ENCODE data around the gene NRCAM.
"Not testable (repeated sequence)": the region's sequence is repeated elsewhere in the genome, so short reads cannot be mapped to it uniquely, and the experiment has no call there.

Gene NRCAM

GRCh38 chr7:108455998-108456677, at the start of gene NRCAM:
NRCAM (minus strand) TSS chr7:108456436; CDS start chr7:108240064, 216,372 bp downstream.
- DNase-seq = no peak

- peak; percentile 4 for DNase-seq
Measured at GRCh38 chr7:108504576-108504975, 48.3 kb upstream of the NRCAM start.

- DNase-seq = no peak
Measured at GRCh38 chr7:108503112-108504026, 47.1 kb upstream of the NRCAM start.

GRCh38 chr7:108499566-108499965, 43.3 kb upstream of the NRCAM start:
- DNase-seq = no peak

- no peak for DNase-seq
Measured at GRCh38 chr7:108498481-108498880, 42.2 kb upstream of the NRCAM start.

DNA sequence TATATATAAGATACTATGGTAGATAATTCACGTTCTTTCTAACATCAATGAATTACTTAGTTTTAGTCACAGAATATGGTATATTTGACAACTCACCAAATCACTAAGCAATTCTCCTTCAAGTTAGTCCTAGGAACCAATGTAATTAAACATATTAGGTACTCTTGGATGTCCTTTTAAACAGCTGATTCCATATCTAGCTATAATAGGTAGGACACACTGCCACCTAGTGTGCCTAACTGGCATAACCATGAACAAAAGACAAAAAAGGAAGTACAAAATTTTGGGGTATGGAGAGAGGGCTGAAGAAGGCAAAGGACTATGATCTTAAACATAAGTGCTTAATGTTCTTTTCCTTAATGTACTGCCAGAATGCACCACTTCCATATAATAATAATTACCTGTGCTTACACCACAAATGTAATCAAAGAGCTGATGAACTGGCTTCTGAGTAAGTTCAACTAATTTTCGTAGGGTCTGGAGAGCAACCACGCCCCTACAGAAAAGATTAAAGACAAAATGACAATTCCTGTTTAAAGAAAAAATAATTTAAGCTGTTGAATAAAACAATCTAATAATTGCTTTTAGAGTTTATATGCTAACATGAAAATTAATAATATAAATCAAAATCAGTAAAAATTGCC, 41.0 kb upstream of the NRCAM start:
- DNase-seq = no peak

DNA sequence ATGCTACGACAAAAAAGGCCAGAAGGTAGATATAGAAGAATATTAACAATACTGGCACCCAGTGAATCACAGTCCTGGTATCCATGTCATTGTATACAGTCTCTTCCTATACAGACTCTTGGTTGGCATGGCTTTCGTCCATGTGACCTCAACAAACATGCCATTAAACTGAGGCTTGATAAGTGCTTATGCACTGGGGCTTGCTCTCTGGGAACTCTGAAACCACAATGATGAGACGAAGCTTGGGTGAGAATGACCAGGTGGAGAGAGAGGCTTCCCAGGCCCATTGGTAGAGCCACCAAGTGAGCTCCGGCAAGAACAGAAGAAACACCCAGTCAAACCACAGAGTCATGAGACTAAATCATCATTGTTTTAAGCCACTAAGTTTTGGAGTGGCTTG, 36.5 kb upstream of the NRCAM start:
- DNase-seq = no peak

- no peak for DNase-seq
Measured at GRCh38 chr7:108488768-108489538, 32.7 kb upstream of the NRCAM start.

GRCh38 chr7:108487646-108488045, 31.4 kb upstream of the NRCAM start:
- DNase-seq = no peak

GRCh38 chr7:108486291-108486966, 30.2 kb upstream of the NRCAM start:
- no peak for DNase-seq

GRCh38 chr7:108484137-108484536, 27.9 kb upstream of the NRCAM start:
- no peak for DNase-seq

- no peak for DNase-seq
Measured at GRCh38 chr7:108480311-108480710, 24.1 kb upstream of the NRCAM start.

DNA sequence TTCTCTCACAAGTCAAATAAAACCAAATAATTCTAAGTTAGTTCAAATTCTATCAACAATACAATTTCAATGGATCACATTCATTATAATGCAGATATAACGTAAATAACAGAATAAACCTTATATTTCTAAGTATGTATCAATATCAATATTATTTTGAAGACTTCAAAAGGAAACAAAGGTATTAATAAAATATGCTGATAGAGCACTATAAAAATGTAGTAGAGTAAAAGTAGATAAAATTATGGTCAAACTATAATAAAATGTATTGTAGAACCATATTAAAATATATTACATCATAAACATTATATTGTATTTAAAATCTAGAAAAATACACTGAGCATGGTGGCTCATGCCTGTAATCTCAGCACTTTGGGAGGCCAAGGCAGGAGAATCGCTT, 23.5 kb upstream of the NRCAM start:
- DNase-seq = no peak

- no peak for DNase-seq
Measured at GRCh38 chr7:108479118-108479517, 22.9 kb upstream of the NRCAM start.

DNA sequence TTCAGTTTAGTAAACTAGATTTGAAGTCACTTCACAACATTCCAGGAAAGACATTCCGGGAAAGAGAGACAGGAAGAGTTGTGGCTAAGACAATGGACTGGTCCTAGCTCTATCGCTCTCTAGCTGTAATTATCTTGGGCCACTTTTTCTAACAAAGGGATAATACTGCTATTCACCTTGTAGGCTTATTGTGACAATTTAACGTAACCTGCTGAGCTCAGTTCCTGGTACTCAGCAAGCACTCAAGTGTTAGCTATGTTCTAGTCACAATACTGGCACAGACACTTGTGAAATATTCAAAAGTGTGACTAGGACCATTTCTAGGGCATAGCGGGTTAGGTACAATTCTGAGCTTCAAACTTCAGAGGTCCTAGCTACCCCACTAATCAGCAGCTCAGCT, 12.0 kb upstream of the NRCAM start:
- no peak for DNase-seq

DNA sequence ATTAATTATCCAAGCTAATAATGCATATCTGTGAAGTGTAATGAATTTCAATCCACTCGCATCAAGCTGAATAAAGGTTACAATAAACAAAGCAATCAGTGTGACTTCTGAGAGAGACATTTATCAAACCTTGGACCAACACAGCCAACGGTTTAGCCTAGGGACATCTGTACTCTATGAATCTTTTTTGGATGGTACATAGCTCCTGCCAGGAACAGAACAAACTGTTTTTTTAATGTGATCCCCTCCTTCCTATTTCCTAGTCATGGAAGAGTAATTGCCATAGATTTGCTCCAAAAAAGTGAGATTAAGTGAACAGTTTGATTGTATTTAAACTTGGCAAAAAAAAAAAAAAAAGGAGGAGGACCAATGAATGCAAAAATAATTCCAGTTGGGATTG, 11.2 kb upstream of the NRCAM start:
- DNase-seq = no peak

DNA sequence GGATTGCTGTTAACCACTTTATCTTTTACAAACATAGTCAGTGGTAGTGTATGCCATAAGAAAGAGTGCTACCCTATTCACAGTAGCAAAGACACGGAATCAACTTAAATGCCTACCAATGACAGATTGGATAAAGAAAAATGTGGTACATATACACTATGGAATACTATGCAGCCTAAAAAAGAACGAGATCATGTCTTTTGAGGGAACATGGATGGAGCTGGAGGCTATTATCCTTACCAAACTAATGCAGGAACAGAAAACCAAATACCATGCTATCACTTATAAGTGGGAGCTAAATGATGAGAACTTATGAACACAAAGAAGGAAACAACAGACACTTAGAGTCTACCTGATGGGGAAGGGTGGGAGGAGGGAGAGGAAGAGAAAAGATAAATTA, 10.1 kb upstream of the NRCAM start:
- DNase-seq = not testable (repeated sequence)

GRCh38 chr7:108464743-108465142, 8.5 kb upstream of the NRCAM start:
- no peak for DNase-seq

DNA sequence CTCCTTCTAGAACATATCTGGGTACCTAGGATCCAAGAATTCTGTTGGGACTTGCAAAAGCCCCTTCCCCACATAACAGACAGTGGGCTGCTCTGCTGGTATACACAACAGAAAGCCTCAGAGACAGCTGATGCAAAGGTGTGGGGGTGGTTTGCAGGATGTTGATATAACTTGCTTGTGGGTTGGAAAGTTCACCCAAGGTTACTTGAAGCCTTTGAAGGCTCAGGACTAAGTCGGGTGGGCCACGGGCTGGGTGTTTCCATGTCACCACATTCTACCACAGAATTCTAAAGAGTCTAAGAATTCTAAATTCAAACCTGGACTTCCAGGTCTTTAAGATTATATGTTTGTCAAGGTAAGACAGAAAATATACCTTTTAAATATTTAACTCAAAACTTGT, 7.4 kb upstream of the NRCAM start:
- no peak for DNase-seq

- DNase-seq = no peak
Measured at GRCh38 chr7:108461840-108462239, 5.6 kb upstream of the NRCAM start.

GRCh38 chr7:108460964-108461363, 4.7 kb upstream of the NRCAM start:
- no peak for DNase-seq

GRCh38 chr7:108459922-108460551, 3.8 kb upstream of the NRCAM start:
- DNase-seq = no peak

Measured in stimulated activated naive CD4-positive, alpha-beta T cell treated with Interleukin-2 at 50 U/mL for 16 hours (primary cell).